Measurements from ENCODE around the gene ZFP36L1.

Gene ZFP36L1

DNA sequence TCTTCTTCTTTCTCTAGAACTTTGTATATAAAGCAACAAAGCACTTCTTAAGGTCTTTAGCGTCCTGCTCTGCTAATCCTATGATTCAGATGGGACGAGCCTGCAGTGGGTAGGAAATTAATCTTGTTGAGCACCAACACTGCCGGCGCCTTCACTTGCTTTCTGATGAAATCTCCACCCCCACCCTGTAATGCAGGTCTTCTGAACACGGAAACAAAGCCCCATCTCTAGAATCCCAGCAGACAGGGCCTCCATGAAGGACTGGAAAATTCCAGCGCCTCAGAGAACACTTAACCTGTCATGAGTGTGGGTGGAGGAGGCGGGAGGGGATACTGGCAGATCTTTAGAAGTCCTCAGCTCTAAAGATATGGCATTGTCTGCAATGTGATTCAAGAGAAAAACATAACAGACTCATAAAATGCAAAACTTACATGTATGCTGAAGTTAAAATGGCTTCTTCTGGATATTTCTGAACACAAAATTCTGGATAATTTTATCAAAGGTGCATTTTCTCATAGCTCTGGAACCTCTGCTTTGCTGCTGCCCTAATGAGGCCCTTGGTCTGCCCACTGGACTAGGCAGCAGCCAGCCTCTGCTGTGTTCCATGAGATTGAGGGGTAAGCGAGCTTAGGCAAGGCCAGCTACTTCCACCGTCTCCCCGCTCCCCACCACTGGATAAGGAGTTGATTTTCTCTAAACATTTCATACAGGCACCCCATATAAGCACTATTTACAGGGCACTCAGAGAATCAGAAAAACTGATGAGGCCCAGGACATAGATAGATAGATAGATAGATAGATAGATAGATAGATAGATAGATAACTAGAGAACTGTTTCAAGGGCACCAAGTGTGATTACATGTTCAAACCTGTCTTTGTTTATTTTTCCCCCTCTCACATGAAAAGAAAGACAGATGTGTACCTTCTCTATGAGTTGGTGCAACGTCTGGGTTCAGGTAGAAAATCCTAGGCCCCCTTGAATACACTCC is 43.1 kb downstream of the ZFP36L1 start:
- no peak for TF ChIP-seq POLR2A (IDR thresholded peaks at IDR 0.05; ENCODE audit: low read depth, low read length)
- no peak for TF ChIP-seq POLR2AphosphoS5 (IDR thresholded peaks at IDR 0.05; ENCODE audit: low read depth, low read length)
- no peak for TF ChIP-seq POU2F2 (IDR thresholded peaks at IDR 0.05; ENCODE audit: low read depth, low read length)
- no peak for TF ChIP-seq TAF1 (IDR thresholded peaks at IDR 0.05; ENCODE audit: low read depth, low read length)
- no peak for TF ChIP-seq SPI1 (IDR thresholded peaks at IDR 0.05; ENCODE audit: low read depth, low read length)
- TF ChIP-seq PAX5 (IDR thresholded peaks at IDR 0.05; ENCODE audit: insufficient read depth, low read length, severe bottlenecking): no peak
- no peak for FAIRE-seq
- DNase-seq (ENCODE audit: insufficient read length, low spot score): no peak

DNA sequence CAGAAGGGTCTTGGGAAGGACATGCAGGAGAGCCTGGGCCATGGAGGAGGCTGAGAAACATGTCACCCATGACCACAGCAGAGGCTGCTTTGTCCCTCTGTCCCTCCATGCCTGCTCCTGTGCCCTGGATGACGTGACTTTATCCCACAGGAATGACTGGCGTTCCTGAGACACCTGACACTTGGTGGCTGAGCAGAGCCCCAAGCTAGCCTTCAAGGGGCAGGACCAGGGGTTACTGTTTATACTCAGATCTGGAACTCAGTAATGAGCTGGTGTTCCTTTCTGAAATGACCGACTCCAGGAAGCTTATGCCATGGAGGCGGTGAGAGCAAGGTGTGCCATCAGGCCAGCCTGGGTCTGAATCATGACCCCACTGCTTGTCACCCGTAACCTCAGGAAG is 44.2 kb downstream of the ZFP36L1 start:
- FAIRE-seq (no peak), DNase-seq (ENCODE audit: insufficient read length, low spot score) (no peak)
- TF ChIP-seq POLR2AphosphoS5 (IDR thresholded peaks at IDR 0.05; ENCODE audit: low read depth, low read length): no peak
- TF ChIP-seq POU2F2 (IDR thresholded peaks at IDR 0.05; ENCODE audit: low read depth, low read length): no peak
- TF ChIP-seq TAF1 (IDR thresholded peaks at IDR 0.05; ENCODE audit: low read depth, low read length): no peak
- TF ChIP-seq SPI1 (IDR thresholded peaks at IDR 0.05; ENCODE audit: low read depth, low read length): no peak
- TF ChIP-seq POLR2A (IDR thresholded peaks at IDR 0.05; ENCODE audit: low read depth, low read length): no peak
- no peak for TF ChIP-seq PAX5 (IDR thresholded peaks at IDR 0.05; ENCODE audit: insufficient read depth, low read length, severe bottlenecking)

DNA sequence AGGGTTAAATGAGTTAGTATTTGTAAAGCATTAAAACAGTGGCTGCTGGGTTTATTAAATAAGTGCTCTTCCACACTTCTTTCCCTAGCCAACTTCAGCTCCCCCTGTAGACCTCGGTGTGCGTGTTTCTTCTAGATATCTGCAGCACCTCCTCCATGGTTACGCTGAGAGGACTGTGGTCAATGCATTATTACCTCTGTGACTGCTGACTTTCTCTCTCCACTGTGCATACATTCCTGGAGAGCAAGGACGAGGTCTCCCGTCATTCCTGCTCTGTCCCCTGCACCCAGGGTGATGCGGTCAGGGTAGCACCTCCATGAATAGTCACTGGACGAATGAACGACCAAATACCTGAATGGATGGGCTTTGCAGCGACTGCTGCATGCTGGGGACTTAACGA is 44.6 kb downstream of the ZFP36L1 start:
- DNase-seq (ENCODE audit: insufficient read length, low spot score) (no peak), FAIRE-seq (no peak)
- TF ChIP-seq SPI1 (IDR thresholded peaks at IDR 0.05; ENCODE audit: low read depth, low read length) (no peak), POLR2AphosphoS5 (IDR thresholded peaks at IDR 0.05; ENCODE audit: low read depth, low read length) (no peak), TAF1 (IDR thresholded peaks at IDR 0.05; ENCODE audit: low read depth, low read length) (no peak), POLR2A (IDR thresholded peaks at IDR 0.05; ENCODE audit: low read depth, low read length) (no peak), PAX5 (IDR thresholded peaks at IDR 0.05; ENCODE audit: insufficient read depth, low read length, severe bottlenecking) (no peak), POU2F2 (IDR thresholded peaks at IDR 0.05; ENCODE audit: low read depth, low read length) (no peak)

DNA sequence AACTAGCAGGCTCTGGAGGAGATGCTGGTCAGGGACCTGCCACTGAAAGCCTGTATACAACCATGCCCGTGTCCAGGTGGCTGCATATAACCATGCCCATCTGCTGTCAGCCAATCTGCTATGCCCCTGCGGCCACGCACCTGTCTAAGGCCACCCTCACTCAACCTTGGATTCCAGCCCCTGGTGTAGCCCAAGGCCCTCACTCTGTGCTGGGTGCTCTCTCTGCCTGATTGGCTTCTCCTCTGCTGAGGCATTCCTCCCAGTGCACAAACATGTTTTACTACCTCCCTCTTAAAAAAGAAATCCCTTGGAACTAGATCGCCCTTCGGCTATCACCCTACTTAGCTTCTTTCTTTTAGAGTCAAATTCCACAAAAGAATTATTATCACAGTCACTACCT is 45.5 kb downstream of the ZFP36L1 start:
- no peak for TF ChIP-seq POU2F2 (IDR thresholded peaks at IDR 0.05; ENCODE audit: low read depth, low read length)
- TF ChIP-seq PAX5 (IDR thresholded peaks at IDR 0.05; ENCODE audit: insufficient read depth, low read length, severe bottlenecking): no peak
- DNase-seq (ENCODE audit: insufficient read length, low spot score) (no peak), FAIRE-seq (no peak)

DNA sequence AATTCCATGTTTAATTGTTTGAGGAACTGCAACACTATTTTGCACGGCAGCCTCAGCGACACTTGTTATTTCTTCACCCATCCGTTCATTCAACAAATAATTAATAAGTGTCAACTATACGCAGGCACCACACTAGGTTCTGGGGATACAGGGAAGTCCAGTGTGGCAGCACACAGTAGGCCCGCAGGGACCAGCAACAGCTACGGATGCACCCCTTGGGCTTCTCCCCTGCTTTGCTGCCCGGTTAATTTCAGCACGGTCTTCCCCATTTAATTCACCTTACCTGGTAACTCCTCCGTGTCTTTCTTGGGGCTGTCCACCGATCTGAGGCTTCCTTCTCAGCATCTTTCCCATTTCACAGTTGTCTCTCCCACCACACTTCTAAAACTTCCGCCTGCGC is 48.3 kb downstream of the ZFP36L1 start:
- TF ChIP-seq PAX5 (IDR thresholded peaks at IDR 0.05; ENCODE audit: insufficient read depth, low read length, severe bottlenecking) (no peak), POU2F2 (IDR thresholded peaks at IDR 0.05; ENCODE audit: low read depth, low read length) (no peak), POLR2A (IDR thresholded peaks at IDR 0.05; ENCODE audit: low read depth, low read length) (no peak), POLR2AphosphoS5 (IDR thresholded peaks at IDR 0.05; ENCODE audit: low read depth, low read length) (no peak), SPI1 (IDR thresholded peaks at IDR 0.05; ENCODE audit: low read depth, low read length) (no peak), TAF1 (IDR thresholded peaks at IDR 0.05; ENCODE audit: low read depth, low read length) (no peak)
- DNase-seq (ENCODE audit: insufficient read length, low spot score) (no peak), FAIRE-seq (no peak)

DNA sequence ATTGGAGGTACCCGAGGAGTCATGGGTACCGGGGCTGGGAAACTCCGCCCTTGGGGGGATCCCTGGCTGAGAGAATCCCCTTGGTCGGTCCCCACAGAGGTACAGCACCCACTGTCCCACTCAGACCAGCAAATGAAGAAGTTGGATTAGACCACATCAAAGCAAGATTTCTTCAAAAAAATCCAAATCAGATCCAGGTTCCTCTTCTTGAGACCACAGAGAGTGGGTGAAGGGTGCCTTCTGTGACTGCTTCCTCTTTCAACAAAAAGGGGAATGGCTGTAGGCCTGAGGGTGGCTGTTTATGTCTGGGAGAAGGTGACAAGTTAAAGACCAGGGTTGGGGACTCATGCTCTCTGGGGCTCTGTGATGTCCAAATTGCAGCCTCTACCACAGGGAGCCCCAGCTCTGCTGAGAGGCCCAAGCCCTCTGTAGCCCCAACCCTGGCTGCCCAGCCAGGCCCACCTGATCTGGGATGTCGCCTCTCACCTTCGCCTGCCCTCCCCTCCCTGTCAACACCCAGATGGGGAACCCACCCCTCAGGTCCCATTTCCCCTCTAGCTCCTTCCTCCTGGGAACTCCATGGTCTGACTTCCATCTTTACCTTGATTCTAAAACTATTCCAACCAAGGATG is 50.9 kb downstream of the ZFP36L1 start:
- FAIRE-seq (peak; percentile 64), DNase-seq (ENCODE audit: insufficient read length, low spot score) (peak; percentile 57)
- TF ChIP-seq PAX5 (IDR thresholded peaks at IDR 0.05; ENCODE audit: insufficient read depth, low read length, severe bottlenecking): peak; percentile 24
- peak; percentile 97 for TF ChIP-seq SPI1 (IDR thresholded peaks at IDR 0.05; ENCODE audit: low read depth, low read length)
- TF ChIP-seq POU2F2 (IDR thresholded peaks at IDR 0.05; ENCODE audit: low read depth, low read length): peak; percentile 81
- TF ChIP-seq TAF1 (IDR thresholded peaks at IDR 0.05; ENCODE audit: low read depth, low read length): no peak
- no peak for TF ChIP-seq POLR2AphosphoS5 (IDR thresholded peaks at IDR 0.05; ENCODE audit: low read depth, low read length)
- no peak for TF ChIP-seq POLR2A (IDR thresholded peaks at IDR 0.05; ENCODE audit: low read depth, low read length)

DNA sequence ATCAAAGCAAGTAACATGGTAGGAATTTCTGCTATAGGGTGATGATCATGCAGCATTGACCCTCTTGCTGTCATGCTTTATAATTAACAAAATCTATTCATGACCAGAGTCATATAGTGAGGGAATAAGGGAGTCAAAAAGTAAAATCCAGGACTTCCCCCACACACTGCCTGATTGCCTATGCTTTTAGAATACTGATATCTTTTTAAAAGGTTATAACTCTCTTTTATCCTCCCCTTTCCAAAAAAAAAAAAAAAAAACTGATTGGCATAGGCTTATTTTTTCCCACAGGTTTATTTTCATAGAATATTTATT is 51.4 kb downstream of the ZFP36L1 start:
- TF ChIP-seq PAX5 (IDR thresholded peaks at IDR 0.05; ENCODE audit: insufficient read depth, low read length, severe bottlenecking): no peak
- no peak for TF ChIP-seq POU2F2 (IDR thresholded peaks at IDR 0.05; ENCODE audit: low read depth, low read length)
- no peak for TF ChIP-seq SPI1 (IDR thresholded peaks at IDR 0.05; ENCODE audit: low read depth, low read length)
- no peak for TF ChIP-seq POLR2A (IDR thresholded peaks at IDR 0.05; ENCODE audit: low read depth, low read length)
- TF ChIP-seq POLR2AphosphoS5 (IDR thresholded peaks at IDR 0.05; ENCODE audit: low read depth, low read length): no peak
- TF ChIP-seq TAF1 (IDR thresholded peaks at IDR 0.05; ENCODE audit: low read depth, low read length): no peak
- DNase-seq (ENCODE audit: insufficient read length, low spot score): no peak
- no peak for FAIRE-seq

DNA sequence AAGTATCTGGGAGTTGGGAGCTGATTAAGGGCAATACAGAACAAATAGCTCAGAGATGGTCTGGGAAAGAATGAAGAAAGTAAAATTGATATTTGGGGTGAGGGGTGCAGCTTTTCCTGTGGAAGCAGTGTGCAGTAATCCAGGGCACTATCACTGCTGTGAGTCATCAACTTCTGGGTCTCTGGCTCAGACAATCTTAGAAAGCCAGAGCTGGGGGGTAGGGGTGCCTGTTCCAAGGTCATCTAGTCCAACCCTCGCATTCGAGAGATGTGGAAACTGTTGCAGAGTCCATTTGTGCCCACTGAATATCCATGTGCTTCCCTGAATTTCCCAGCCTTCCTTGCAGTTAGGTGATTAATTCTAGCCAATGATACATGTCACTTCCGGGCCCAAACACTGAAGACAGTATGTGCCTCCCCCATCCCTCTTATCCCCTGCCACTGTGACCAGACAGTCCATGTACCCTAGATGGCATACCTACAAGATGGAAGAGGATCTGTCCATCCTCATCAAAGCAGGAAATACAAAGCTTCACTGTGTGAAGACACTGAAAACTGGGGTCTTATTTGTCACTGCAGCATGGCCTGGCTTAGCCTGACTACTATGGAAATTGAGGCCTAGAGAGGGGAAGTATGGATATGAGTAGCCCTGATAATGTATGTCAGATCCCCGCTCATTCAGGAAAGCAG is 51.9 kb downstream of the ZFP36L1 start:
- DNase-seq (ENCODE audit: insufficient read length, low spot score) (no peak), FAIRE-seq (peak; percentile 69)
- TF ChIP-seq SPI1 (IDR thresholded peaks at IDR 0.05; ENCODE audit: low read depth, low read length) (no peak), POU2F2 (IDR thresholded peaks at IDR 0.05; ENCODE audit: low read depth, low read length) (no peak), POLR2A (IDR thresholded peaks at IDR 0.05; ENCODE audit: low read depth, low read length) (no peak), TAF1 (IDR thresholded peaks at IDR 0.05; ENCODE audit: low read depth, low read length) (no peak)

DNA sequence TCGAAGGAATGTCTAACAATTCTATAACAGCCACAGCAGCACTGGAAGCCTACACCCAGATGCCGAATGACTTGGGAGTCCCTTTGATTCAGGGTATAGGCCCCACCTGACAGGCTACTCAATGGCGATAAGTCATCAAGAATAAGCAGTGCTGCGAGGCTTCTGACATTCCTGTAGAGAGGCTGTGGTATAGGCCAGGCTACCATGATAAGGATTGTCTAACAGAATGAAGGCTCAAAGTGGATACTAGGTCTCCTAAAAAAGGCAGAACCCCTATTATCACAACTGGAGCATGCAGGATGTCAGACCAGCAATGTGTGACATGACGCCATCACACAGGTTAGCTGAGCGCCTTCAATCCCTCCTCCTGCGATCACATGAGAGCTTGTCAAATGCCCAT is 53.2 kb downstream of the ZFP36L1 start:
- no peak for DNase-seq (ENCODE audit: insufficient read length, low spot score)
- no peak for TF ChIP-seq TAF1 (IDR thresholded peaks at IDR 0.05; ENCODE audit: low read depth, low read length)
- TF ChIP-seq POU2F2 (IDR thresholded peaks at IDR 0.05; ENCODE audit: low read depth, low read length): no peak
- no peak for FAIRE-seq
